Suprapubic skin (tissue), 3 donors: ENCODE results near the gene PDE4D.

Experiments used
- CTCF ChIP-seq, 2 donors: fragments of 200-600 bp in 1 of 2; fragments of 450-650 bp in 1 of 2; sonication (generic) in 1 of 2; IDR thresholded peaks; one replicate each; pipeline ENCODE4 v1.5.1; 2016 to 2019; ENCODE audit warnings: antibody characterized with exemption in 2 of 2, mild to moderate bottlenecking in 1 of 2, moderate library complexity in 1 of 2
- EP300 ChIP-seq: sonication (generic); formaldehyde crosslinking; IDR thresholded peaks from one replicate; pipeline ENCODE4 v1.6.1; 2017; ENCODE audit warnings: antibody characterized with exemption
- POLR2A ChIP-seq, 2 donors: fragments of 450-650 bp; IDR thresholded peaks; one replicate each; pipeline ENCODE4 v1.6.1; 2017; ENCODE audit warnings: antibody characterized with exemption in 2 of 2, mild to moderate bottlenecking in 2 of 2, moderate library complexity in 2 of 2

- TF ChIP-seq EP300 (no peak), CTCF (IDR thresholded peaks at IDR 0.05) (no peak), POLR2A (IDR thresholded peaks at IDR 0.05) (no peak)
Measured at GRCh38 chr5:59272809-59273427, 620.6 kb downstream of the PDE4D start.
